ENCODE results near the gene DPH7.
"Not testable (repeated sequence)": the region's sequence is repeated elsewhere in the genome, so short reads cannot be mapped to it uniquely, and the experiment has no call there.

The DPH7 gene

GRCh38 chr9:137580209-137580953, 1.7 kb upstream of the DPH7 start:
- no peak for DNase-seq

- DNase-seq, result no peak
Observed at GRCh38 chr9:137579259-137579604, 507 bp upstream of the DPH7 start.

- DNase-seq, result no peak
Observed at GRCh38 chr9:137575716-137576411, 2.9 kb downstream of the DPH7 start.

GRCh38 chr9:137575364-137575715, 3.4 kb downstream of the DPH7 start:
- no peak for DNase-seq

GRCh38 chr9:137574192-137574591, 4.5 kb downstream of the DPH7 start:
- no peak for DNase-seq

- no peak for DNase-seq
Observed at GRCh38 chr9:137570566-137570965, 8.2 kb downstream of the DPH7 start.

- DNase-seq, result no peak
Observed at GRCh38 chr9:137569609-137570203, 9.0 kb downstream of the DPH7 start.

- DNase-seq, result not testable (repeated sequence)
Observed at GRCh38 chr9:137568445-137568844, 10.3 kb downstream of the DPH7 start.

GRCh38 chr9:137564817-137565411, 13.8 kb downstream of the DPH7 start:
- no peak for DNase-seq

- no peak for DNase-seq
Observed at GRCh38 chr9:137564134-137564533, 14.6 kb downstream of the DPH7 start.

- DNase-seq, result no peak
Observed at GRCh38 chr9:137558127-137558526, 20.6 kb downstream of the DPH7 start.

GRCh38 chr9:137556069-137556838, 22.5 kb downstream of the DPH7 start:
- no peak for DNase-seq

GRCh38 chr9:137555179-137555578, 23.5 kb downstream of the DPH7 start:
- DNase-seq, result no peak

GRCh38 chr9:137554349-137554748, 24.4 kb downstream of the DPH7 start:
- DNase-seq, result no peak

- not testable (repeated sequence) for DNase-seq
Observed at GRCh38 chr9:137553654-137554053, 25.1 kb downstream of the DPH7 start.

GRCh38 chr9:137552022-137552768, 26.5 kb downstream of the DPH7 start:
- no peak for DNase-seq

- DNase-seq, result peak; percentile 83
Observed at GRCh38 chr9:137551264-137552021, 27.3 kb downstream of the DPH7 start, which contains the start of gene MRPL41. Gene MRPL41, plus strand, starts transcription at chr9:137551879. Its CDS starts 203 bp downstream, at chr9:137552082.

GRCh38 chr9:137550958-137551263, 27.8 kb downstream of the DPH7 start:
- not testable (repeated sequence) for DNase-seq

- DNase-seq, result peak; percentile 53
Observed at GRCh38 chr9:137550231-137550621, 28.5 kb downstream of the DPH7 start, which contains the start of gene PNPLA7. Gene PNPLA7, minus strand, starts transcription at chr9:137550402. Its CDS starts 205 bp downstream, at chr9:137550197.

GRCh38 chr9:137547687-137548543, 30.8 kb downstream of the DPH7 start:
- no peak for DNase-seq
